ENCODE data around the gene HIPK2.

DNA sequence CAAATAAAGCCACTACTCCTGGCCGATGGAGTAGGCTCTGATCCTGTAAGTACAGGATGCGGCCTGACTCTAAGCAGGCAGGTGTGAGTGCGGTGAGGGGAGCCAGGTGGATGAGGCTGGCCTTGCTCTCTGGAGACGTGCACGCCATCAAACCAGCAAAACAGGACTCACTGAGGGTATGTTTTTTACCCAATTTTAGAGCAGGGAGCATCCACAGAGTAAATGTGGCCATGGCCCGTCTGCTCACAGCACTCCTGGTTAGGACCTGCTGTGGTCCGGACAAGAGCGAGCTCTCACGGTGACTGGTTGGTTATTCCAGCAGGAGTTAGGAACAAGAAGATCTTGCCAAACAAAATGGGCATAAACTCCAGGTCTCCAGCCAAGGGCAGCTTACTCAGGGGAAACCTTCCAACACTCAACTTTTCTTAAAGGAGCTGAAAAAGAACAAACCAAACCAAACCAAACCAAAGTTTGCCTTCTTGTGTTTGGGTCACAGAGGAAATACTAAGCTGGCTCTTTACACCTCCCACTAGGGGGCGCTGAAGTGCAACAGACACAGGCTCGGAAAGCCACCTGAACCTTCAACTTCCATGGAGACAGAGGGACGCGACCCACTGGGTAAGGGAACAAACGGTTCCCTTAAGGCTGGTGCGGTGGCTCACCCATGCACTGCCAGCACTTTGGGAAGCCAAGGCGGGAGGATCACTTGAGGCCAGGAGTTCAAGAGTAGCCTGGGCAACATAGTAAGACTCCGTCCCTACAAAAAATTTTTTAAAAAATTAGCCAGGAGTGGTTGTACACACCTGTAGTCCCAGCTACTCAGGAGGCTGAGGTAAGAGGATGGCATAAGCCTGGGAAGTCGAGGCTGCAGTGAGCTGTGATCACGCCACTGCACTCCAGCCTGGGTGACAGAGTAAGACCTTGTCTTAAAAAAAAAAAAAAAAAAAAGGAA lies 131.9 kb downstream of the HIPK2 start:
- TF ChIP-seq POLR2A (IDR thresholded peaks at IDR 0.05; ENCODE audit: low read depth, low read length) (no peak), FOS (IDR thresholded peaks at IDR 0.05; ENCODE audit: borderline replicate concordance, insufficient read depth, low read length) (no peak)
- TF ChIP-seq, protein P1, sequence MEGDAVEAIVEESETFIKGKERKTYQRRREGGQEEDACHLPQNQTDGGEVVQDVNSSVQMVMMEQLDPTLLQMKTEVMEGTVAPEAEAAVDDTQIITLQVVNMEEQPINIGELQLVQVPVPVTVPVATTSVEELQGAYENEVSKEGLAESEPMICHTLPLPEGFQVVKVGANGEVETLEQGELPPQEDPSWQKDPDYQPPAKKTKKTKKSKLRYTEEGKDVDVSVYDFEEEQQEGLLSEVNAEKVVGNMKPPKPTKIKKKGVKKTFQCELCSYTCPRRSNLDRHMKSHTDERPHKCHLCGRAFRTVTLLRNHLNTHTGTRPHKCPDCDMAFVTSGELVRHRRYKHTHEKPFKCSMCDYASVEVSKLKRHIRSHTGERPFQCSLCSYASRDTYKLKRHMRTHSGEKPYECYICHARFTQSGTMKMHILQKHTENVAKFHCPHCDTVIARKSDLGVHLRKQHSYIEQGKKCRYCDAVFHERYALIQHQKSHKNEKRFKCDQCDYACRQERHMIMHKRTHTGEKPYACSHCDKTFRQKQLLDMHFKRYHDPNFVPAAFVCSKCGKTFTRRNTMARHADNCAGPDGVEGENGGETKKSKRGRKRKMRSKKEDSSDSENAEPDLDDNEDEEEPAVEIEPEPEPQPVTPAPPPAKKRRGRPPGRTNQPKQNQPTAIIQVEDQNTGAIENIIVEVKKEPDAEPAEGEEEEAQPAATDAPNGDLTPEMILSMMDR (IDR thresholded peaks at IDR 0.05; ENCODE audit: extremely low read depth in 1 of 2, insufficient read depth in 1 of 2, low read depth in 1 of 2, low read length in 2 of 2), result peak; percentile 87 to 89
- TF ChIP-seq, protein P2, sequence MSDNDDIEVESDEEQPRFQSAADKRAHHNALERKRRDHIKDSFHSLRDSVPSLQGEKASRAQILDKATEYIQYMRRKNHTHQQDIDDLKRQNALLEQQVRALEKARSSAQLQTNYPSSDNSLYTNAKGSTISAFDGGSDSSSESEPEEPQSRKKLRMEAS (IDR thresholded peaks at IDR 0.05; ENCODE audit: insufficient read depth, insufficient read length), result no peak

Measured in endothelial cell of umbilical vein (primary cell).